Measurements from ENCODE around the gene CASP9.

CASP9 gene

GRCh38 chr1:15444468-15445389 lies 79.3 kb downstream of the CASP9 start:
- no peak for DNase-seq

- no peak for DNase-seq
These were observed 80.7 kb downstream of the CASP9 start for GRCh38 chr1:15443281-15443680.

- no peak for DNase-seq
These were observed 81.3 kb downstream of the CASP9 start for GRCh38 chr1:15442759-15443158.

- no peak for DNase-seq
These were observed 81.9 kb downstream of the CASP9 start for GRCh38 chr1:15442119-15442518.
